ENCODE data around the gene BIRC3.

DNA sequence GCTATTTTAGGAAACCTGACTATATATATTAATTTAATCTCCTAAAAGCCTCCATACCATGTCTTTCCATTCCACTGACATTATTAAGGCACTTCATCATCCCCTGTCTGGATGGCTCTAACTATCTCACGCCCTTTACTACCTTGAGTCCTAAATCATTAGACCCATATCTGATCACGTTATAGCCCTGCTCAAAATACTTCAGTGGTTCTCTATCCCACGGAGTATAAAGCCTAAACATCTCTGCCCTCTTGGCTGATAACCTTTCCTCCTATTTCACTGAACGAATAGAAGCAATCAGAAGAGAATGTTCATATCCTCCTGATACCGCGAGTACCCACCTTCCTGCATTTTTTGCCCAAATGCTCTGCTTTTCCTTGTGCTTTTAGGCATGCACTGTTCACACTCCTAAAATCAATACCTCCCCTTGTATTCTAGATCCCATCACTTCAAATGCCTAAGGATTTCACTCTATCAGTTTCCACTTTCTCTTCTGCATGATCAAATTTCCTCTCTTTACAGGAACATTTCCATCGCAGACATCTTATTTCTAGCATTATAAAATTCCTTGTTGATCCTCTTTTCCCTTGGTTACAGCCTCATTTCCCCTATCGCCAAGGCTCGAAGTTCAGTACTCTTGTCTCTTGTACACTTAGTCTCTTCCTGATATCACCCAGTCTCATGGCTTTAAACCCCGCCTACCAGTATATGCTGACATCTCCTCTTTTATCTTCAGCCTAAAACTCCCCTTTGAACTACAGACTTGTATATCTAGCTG lies 45.0 kb upstream of the BIRC3 start:
- no peak for TF ChIP-seq POLR2AphosphoS5 (IDR thresholded peaks at IDR 0.05; ENCODE audit: borderline replicate concordance, low read depth, low read length)
- no peak for TF ChIP-seq EZH2 (IDR thresholded peaks at IDR 0.05)

Measured in SK-N-MC (cell line).